CD4-positive, alpha-beta T cell (primary cell): Measurements from ENCODE around the gene TFF1. TPM values are rescaled to one million over a fixed set of nuclear protein-coding genes. Genes with fewer than 3 reads are reported as not detected.

Experiments
- ATAC-seq: fragments of 200-7000 bp; cut with Tn5 transposase; one replicate; pipeline ENCODE4 v1.10.0; 2022; ENCODE audit warnings: mild to moderate bottlenecking; ENCODE audit not compliant: poor library complexity
- CTCF ChIA-PET: fragments of 350-600 bp; sonication (Branson Sonifier 250); formaldehyde crosslinking; loops from one replicate; lab custom pipeline; 2021; ENCODE audit warnings: antibody characterized with exemption, inconsistent platforms; lab: Charles Lee
- POLR2A ChIA-PET: fragments of 350-600 bp; sonication (Branson Sonifier 250); formaldehyde crosslinking; loops from one replicate; lab custom pipeline; 2021; ENCODE audit warnings: antibody characterized with exemption, inconsistent platforms; lab: Charles Lee
- DNase-seq, 14 experiments: peaks; one replicate each; pipeline ENCODE4 v3.0.0-alpha.2; 2013 to 2020; ENCODE audit warnings: mixed read lengths in 2 of 14
- H3K27ac ChIP-seq, 2 donors: one replicate each; pipeline versions ENCODE4 v1.5.1 to v1.7.0; 2013; ENCODE audit warnings: low read length in 2 of 2, low read depth in 1 of 2, mild to moderate bottlenecking in 1 of 2
- H3K27me3 ChIP-seq, 2 experiments: 1 replicate in 1 of 2; 2 replicates in 1 of 2; pipeline versions ENCODE4 v1.6.1 to v1.7.0; 2013; ENCODE audit warnings: low read length in 2 of 2, control low read depth in 1 of 2, mild to moderate bottlenecking in 1 of 2, moderate library complexity in 1 of 2; ENCODE audit not compliant: insufficient read depth in 2 of 2, control insufficient read depth in 1 of 2
- H3K36me3 ChIP-seq: one replicate; pipeline ENCODE4 v1.6.1; 2013; ENCODE audit warnings: low read length, control low read depth; ENCODE audit not compliant: insufficient read depth
- H3K4me1 ChIP-seq: one replicate; pipeline ENCODE4 v1.6.1; 2013; ENCODE audit warnings: low read length, control low read depth; ENCODE audit not compliant: insufficient read depth
- H3K4me3 ChIP-seq: one replicate; pipeline ENCODE4 v1.5.1; 2013; ENCODE audit warnings: mild to moderate bottlenecking, low read length, moderate library complexity
- H3K9me3 ChIP-seq, 2 experiments: 1 replicate in 1 of 2; 2 replicates in 1 of 2; pipeline versions ENCODE4 v1.6.1 to v1.7.0; 2013; ENCODE audit warnings: low read length in 2 of 2, mild to moderate bottlenecking in 2 of 2, control low read depth in 1 of 2, moderate library complexity in 1 of 2; ENCODE audit not compliant: control insufficient read depth in 1 of 2, insufficient read depth in 1 of 2
- H3K27ac Mint-ChIP-seq: one replicate; pipeline ENCODE4 v1.8.0; 2020; ENCODE audit warnings: mixed read lengths
- H3K27me3 Mint-ChIP-seq: one replicate; pipeline ENCODE4 v1.8.0; 2021; ENCODE audit warnings: mixed read lengths
- H3K36me3 Mint-ChIP-seq: one replicate; pipeline ENCODE4 v1.8.0; 2021; ENCODE audit warnings: low read depth, mixed read lengths
- H3K4me1 Mint-ChIP-seq: one replicate; pipeline ENCODE4 v1.8.0; 2021; ENCODE audit warnings: low read depth, mixed read lengths
- H3K4me3 Mint-ChIP-seq: one replicate; pipeline ENCODE4 v1.8.0; 2020; ENCODE audit warnings: mild to moderate bottlenecking, mixed read lengths
- H3K9me3 Mint-ChIP-seq: one replicate; pipeline ENCODE4 v1.8.0; 2020; ENCODE audit warnings: mixed read lengths
- intact Hi-C, 2 experiments: fragments of 100-400 bp; cut with DNase I in 1 of 2; cut with micrococcal nuclease in 1 of 2; formaldehyde crosslinking; loops; one replicate each; pipeline versions ENCODE4 v1.15.1 to v1.9.0; 2023 to 2025; cut with DNase I, micrococcal nuclease
- polyA plus RNA-seq, 2 donors: library from polyadenylated mRNA; unstranded; fragments of 120-200 nt; gene quantifications; one replicate each; pipeline ENCODE4 v1.2.1, GENCODE V29; 2013
- total RNA-seq, 174 experiments: library from RNA in 2 of 174; stranded (reverse) in 2 of 174; gene quantifications; one replicate each; pipeline ENCODE4 v1.2.3 and lab custom pipeline; 2021 to 2026
- TF ChIP-seq, protein P1 (sequence below): fragments of 200-600 bp; IDR thresholded peaks from one replicate; pipeline ENCODE4 v1.8.0; 2022; ENCODE audit warnings: antibody characterized with exemption, mild to moderate bottlenecking

The TFF1 gene
- not detected for total RNA-seq
- not detected for polyA plus RNA-seq (2013, experiment 1 of 2)
- polyA plus RNA-seq (2013, experiment 2 of 2): not detected
- total RNA-seq (lab: John Stamatoyannopoulos, UW): 0 to 0.09 (median 0) reads per million in 172 experiments

DNA sequence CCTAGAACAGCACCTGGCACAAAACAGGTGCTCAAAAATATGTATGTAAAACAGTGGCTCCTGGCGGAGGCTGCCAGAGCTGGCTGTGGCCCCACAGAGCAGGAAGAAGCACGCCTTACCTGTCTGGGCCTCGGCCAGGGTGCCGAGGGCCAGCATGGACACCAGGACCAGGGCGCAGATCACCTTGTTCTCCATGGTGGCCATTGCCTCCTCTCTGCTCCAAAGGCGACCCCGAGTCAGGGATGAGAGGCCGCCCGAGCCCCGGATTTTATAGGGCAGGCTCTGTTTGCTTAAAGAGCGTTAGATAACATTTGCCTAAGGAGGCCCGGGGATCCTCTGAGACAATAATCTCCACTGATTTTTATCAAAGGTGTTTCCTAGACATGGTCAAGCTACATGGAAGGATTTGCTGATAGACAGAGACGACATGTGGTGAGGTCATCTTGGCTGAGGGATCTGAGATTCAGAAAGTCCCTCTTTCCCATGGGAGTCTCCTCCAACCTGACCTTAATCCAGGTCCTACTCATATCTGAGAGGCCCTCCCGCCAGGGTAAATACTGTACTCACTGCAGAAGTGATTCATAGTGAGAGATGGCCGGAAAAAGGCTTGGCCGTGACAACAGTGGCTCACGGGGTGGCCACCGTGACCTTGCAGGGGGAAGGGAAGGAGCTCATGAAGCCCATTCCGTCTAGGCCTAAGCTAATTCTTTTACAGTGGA, at the start of gene TFF1:
TFF1 (minus strand) TSS at position 244 of the 719 bp plus-strand sequence; CDS start at position 204, 40 bp downstream.
- CTCF ChIA-PET: no interaction called here
- intact Hi-C loops: no loop called here
- Histone ChIP-seq H3K4me1 (peaks cover 6% of the 10 kb centered on the region), H3K36me3 (no peaks in the 10 kb centered on the region), H3K27me3 (no peaks in the 10 kb centered on the region), H3K9me3 (no peaks in the 10 kb centered on the region), H3K27ac (no peak within 1 kb of the TSS), H3K4me3 (no peak within 1 kb of the TSS)
- H3K9me3 Mint-ChIP-seq: no peaks in the 10 kb centered on the region
- DNase-seq (no peak), ATAC-seq (no peak)
- no peaks in the 10 kb centered on the region for H3K36me3 Mint-ChIP-seq
- H3K4me1 Mint-ChIP-seq: no peaks in the 10 kb centered on the region
- TF ChIP-seq, protein P1, sequence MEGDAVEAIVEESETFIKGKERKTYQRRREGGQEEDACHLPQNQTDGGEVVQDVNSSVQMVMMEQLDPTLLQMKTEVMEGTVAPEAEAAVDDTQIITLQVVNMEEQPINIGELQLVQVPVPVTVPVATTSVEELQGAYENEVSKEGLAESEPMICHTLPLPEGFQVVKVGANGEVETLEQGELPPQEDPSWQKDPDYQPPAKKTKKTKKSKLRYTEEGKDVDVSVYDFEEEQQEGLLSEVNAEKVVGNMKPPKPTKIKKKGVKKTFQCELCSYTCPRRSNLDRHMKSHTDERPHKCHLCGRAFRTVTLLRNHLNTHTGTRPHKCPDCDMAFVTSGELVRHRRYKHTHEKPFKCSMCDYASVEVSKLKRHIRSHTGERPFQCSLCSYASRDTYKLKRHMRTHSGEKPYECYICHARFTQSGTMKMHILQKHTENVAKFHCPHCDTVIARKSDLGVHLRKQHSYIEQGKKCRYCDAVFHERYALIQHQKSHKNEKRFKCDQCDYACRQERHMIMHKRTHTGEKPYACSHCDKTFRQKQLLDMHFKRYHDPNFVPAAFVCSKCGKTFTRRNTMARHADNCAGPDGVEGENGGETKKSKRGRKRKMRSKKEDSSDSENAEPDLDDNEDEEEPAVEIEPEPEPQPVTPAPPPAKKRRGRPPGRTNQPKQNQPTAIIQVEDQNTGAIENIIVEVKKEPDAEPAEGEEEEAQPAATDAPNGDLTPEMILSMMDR: no peak
- POLR2A ChIA-PET: no interaction called here
- H3K27me3 Mint-ChIP-seq: no peaks in the 10 kb centered on the region
- no peak within 1 kb of the TSS for H3K4me3 Mint-ChIP-seq
- H3K27ac Mint-ChIP-seq: no peak within 1 kb of the TSS

DNA sequence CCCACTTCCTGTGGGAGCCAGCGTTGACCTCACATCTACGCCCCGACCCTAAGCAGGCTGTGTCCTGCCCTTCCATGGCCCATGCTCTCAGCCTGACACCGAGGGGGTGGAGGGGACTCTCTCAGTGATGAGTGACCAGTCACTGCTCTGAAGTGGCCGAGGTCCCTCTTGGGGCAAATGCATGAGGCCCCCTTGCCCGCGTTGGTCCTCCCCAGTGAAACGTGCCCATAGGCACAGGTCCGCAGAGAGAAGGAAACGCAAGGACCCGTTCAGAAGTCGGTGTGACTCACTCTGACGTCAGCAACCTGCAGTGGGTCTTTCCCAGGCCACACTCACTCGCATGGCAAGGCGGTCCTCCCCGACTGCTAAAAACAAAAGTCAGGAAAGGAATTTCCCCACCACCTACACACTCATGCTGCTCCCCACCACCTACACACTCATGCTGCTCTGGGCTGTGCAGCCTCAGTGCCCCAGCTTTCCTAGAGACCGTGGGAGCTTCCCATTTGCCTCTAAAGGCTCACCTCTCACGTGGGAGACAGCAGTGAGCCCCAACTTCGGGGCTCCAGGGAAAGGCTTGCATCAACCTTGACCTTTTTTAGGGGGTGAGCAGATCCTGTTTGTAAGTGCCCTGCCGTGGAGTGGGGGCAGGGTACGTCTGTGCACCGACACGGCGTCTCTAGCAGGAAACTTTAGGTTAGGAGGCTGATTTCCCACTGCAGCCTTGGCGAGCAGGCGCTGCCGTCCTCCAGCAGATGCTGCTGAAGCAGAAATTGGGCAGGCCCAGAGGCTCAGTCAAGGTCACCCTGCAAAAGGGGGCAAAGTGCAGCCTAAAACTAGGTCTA, 48.8 kb upstream of the TFF1 start:
- ATAC-seq (peak; percentile 89), DNase-seq (peak; percentile 69 to 98 (median 85))
- peaks cover 63% of the 10 kb centered on the region for H3K4me1 Mint-ChIP-seq
- TF ChIP-seq, protein P1: no peak
- H3K4me3 Mint-ChIP-seq: peak overlapping the region; percentile 82
- H3K27me3 Mint-ChIP-seq: no peaks in the 10 kb centered on the region
- Histone ChIP-seq H3K36me3 (peaks cover 95% of the 10 kb centered on the region), H3K4me1 (peaks cover 73% of the 10 kb centered on the region), H3K27ac (peak overlapping the region; percentile 90 to 95), H3K4me3 (peak overlapping the region; percentile 17), H3K9me3 (no peaks in the 10 kb centered on the region), H3K27me3 (no peaks in the 10 kb centered on the region)
- no peaks in the 10 kb centered on the region for H3K36me3 Mint-ChIP-seq
- no peak overlapping the region for H3K27ac Mint-ChIP-seq
- POLR2A ChIA-PET: interaction anchor here (1.3 to 12.8 kb wide), 3 partner anchors 10 to 23 kb away, joined by 3 to 208 read pairs (median 12); partner anchors contain the start of gene UBASH3A
- intact Hi-C loops: loop anchor here in 1 of 2 experiments (1.0 to 10.0 kb wide), 4 partner anchors 9 to 180 kb away; no protein-coding TSS in a partner anchor
- H3K9me3 Mint-ChIP-seq: no peaks in the 10 kb centered on the region
- CTCF ChIA-PET: interaction anchor here (0.6 kb wide), 1 partner anchor 10 kb away, joined by 3 read pairs; no protein-coding TSS in a partner anchor

DNA sequence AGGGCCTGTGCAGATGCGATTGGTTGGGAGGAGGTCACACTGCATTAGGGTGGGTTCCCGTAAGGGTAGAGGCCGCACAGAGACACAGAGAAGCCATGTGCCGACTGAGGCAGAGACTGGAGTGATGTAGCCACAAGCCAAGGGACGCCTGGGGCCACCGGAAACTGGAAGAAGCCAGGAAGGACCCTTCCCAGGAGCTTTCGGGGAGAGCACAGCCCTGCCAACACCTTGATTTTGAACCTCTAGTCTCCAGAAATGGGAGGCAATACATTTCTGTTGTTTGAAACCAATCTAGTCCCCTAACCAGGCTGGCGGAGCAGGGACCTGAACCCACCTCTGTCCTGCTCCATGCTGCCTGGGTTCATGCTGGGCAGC, 48.2 kb upstream of the TFF1 start:
- ChIA-PET CTCF (interaction anchor here (0.6 to 1.5 kb wide), 2 partner anchors 10 kb away, joined by 3 to 4 read pairs; partner anchors contain the start of gene UBASH3A), POLR2A (interaction anchor here (1.3 to 12.8 kb wide), 5 partner anchors 9 to 23 kb away, joined by 3 to 208 read pairs (median 9); partner anchors contain the start of gene UBASH3A)
- Histone ChIP-seq H3K27ac (peak overlapping the region; percentile 90 to 95), H3K4me3 (no peak overlapping the region), H3K27me3 (no peaks in the 10 kb centered on the region), H3K9me3 (no peaks in the 10 kb centered on the region), H3K36me3 (peaks cover 96% of the 10 kb centered on the region), H3K4me1 (peaks cover 79% of the 10 kb centered on the region)
- no peaks in the 10 kb centered on the region for H3K27me3 Mint-ChIP-seq
- intact Hi-C loops: loop anchor here in 1 of 2 experiments (10.0 kb wide), 1 partner anchor 180 kb away; no protein-coding TSS in a partner anchor
- TF ChIP-seq, protein P1: no peak
- no peaks in the 10 kb centered on the region for H3K36me3 Mint-ChIP-seq
- H3K4me1 Mint-ChIP-seq: peaks cover 64% of the 10 kb centered on the region
- peak overlapping the region; percentile 82 for H3K4me3 Mint-ChIP-seq
- DNase-seq (no peak), ATAC-seq (no peak)
- H3K9me3 Mint-ChIP-seq: no peaks in the 10 kb centered on the region
- no peak overlapping the region for H3K27ac Mint-ChIP-seq
